ENCODE results near the gene RNF6.

The RNF6 gene

DNA sequence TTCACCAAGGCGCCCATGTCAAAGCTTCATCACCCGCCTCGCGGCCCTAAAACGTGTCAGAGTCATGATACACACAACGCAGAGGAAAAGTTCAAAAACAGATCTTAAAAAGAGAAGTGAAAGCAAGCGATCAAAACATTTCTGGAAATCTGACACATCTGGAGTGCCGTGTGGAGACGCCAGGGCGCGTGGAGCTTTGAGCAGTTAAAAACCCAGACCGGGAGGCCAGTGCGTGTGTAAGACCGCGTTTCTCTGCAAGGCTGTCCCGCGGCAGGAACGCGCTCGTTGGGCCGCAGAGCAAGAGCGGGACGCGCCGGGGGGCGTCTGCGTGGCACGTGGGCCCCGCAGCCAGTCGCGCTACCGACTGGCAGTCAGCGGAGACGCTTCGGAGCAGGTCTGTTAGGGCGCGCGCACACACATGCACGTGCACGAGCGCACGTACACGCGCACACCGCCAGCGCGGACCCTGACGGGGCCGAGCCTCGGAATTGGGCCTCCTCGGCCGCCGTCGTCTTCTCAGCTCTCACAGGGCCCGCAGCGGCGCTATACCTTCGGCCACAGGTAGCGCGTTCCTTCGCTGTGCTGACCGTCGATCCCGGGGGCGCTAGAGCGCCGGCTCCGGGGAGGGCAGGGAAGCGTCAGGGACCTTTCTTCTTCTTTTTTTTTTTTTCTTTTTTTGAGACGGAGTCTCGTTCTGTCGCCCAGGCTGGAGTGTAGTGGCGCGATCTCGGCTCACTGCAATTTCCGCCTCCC, 35.8 kb downstream of the RNF6 start:
- no peaks in the 10 kb centered on the region for H3K9me3 ChIP-seq
- no peaks in the 10 kb centered on the region for H3K4me1 ChIP-seq
- H3K4me3 ChIP-seq (ENCODE audit: low read depth, low read length), result peak overlapping the region; percentile 60
- DNase-seq, result peak; percentile 88
- H3K36me3 ChIP-seq, result no peaks in the 10 kb centered on the region
- TF ChIP-seq, protein P1, sequence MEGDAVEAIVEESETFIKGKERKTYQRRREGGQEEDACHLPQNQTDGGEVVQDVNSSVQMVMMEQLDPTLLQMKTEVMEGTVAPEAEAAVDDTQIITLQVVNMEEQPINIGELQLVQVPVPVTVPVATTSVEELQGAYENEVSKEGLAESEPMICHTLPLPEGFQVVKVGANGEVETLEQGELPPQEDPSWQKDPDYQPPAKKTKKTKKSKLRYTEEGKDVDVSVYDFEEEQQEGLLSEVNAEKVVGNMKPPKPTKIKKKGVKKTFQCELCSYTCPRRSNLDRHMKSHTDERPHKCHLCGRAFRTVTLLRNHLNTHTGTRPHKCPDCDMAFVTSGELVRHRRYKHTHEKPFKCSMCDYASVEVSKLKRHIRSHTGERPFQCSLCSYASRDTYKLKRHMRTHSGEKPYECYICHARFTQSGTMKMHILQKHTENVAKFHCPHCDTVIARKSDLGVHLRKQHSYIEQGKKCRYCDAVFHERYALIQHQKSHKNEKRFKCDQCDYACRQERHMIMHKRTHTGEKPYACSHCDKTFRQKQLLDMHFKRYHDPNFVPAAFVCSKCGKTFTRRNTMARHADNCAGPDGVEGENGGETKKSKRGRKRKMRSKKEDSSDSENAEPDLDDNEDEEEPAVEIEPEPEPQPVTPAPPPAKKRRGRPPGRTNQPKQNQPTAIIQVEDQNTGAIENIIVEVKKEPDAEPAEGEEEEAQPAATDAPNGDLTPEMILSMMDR (IDR thresholded peaks at IDR 0.05; ENCODE audit: low read depth, low read length), result peak; percentile 55
- H3K27me3 ChIP-seq, result no peaks in the 10 kb centered on the region; the same call in 1 of the 2 replicates

DNA sequence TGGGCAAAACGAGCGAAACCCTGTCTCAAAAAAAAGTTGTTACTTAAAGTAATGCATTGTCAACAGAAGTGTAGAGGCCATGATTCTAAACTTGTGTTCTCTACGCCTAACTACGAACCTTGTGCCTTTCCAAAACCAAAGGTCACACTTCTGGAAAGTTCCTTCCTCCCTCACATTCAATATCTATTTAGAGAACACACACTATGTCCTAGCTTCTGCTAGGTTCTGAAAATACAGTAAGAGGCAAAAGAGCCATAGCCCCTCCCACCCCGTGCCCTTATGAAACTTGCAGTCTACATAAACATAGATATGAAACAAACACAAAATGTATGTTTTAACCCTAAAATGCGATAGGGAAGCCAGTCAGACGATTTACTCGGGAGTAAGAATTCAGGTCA, 36.4 kb downstream of the RNF6 start:
- no peaks in the 10 kb centered on the region for H3K9me3 ChIP-seq
- TF ChIP-seq, protein P1 (IDR thresholded peaks at IDR 0.05; ENCODE audit: low read depth, low read length), result no peak

DNA sequence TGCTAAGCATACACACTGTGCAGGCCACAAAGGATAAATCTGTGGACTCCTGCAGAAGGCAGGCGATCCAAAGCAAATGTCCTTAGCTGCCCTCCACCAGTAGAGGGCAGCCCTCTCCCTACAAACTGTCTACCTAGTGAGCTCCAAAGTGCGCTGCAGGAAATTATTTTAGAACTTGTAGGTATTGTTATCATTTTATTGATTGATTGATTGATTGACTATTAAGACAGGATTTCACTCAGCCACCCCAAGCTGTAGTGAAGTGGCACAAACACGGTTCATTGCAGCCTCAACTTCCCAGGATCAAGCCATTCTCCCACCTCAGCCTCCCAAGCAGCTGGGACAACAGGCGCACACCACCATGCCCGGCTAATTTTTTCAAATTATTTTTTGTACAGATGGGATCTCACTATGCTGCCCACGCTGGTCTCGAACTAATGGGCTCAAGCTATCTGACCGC, 37.3 kb downstream of the RNF6 start:
- peak; percentile 74 for DNase-seq
- no peaks in the 10 kb centered on the region for H3K9me3 ChIP-seq
- H3K4me3 ChIP-seq (ENCODE audit: low read depth, low read length), result no peak overlapping the region
- H3K27me3 ChIP-seq, result no peaks in the 10 kb centered on the region; the same call in 1 of the 2 replicates
- TF ChIP-seq, protein P1 (IDR thresholded peaks at IDR 0.05; ENCODE audit: low read depth, low read length), result peak; percentile 97
- H3K36me3 ChIP-seq, result no peaks in the 10 kb centered on the region
- H3K4me1 ChIP-seq, result no peaks in the 10 kb centered on the region

More for the DNA sequence above, 36.4 kb downstream of the RNF6 start:
- Histone ChIP-seq H3K27me3 (no peaks in the 10 kb centered on the region; the same call in 1 of the 2 replicates), H3K4me3 (ENCODE audit: low read depth, low read length) (peak overlapping the region; percentile 60), H3K4me1 (no peaks in the 10 kb centered on the region), H3K36me3 (no peaks in the 10 kb centered on the region)
- DNase-seq, result no peak

DNA sequence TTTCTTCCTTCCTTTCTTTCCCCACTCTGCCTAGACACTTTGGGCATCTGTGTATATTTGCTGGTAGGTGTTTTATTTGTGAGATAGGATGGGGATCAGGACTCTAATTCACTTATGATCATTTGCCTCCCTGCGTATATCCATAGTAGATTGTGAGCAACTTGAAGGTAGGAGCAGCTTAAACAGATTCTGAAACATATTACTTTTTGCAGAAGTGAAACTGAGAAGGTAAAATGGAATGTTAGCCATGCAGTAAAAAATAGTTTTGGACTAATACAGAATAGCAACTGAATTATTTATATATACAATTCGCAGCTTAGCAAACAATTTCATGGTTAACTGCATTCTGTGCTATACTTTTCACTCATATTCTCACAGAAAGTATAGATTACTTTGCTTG, 38.7 kb downstream of the RNF6 start:
- Histone ChIP-seq H3K36me3 (no peaks in the 10 kb centered on the region), H3K27me3 (no peaks in the 10 kb centered on the region; the same call in 1 of the 2 replicates), H3K4me3 (ENCODE audit: low read depth, low read length) (no peak overlapping the region), H3K4me1 (no peaks in the 10 kb centered on the region), H3K9me3 (no peaks in the 10 kb centered on the region)
- TF ChIP-seq, protein P1 (IDR thresholded peaks at IDR 0.05; ENCODE audit: low read depth, low read length), result no peak
- no peak for DNase-seq

DNA sequence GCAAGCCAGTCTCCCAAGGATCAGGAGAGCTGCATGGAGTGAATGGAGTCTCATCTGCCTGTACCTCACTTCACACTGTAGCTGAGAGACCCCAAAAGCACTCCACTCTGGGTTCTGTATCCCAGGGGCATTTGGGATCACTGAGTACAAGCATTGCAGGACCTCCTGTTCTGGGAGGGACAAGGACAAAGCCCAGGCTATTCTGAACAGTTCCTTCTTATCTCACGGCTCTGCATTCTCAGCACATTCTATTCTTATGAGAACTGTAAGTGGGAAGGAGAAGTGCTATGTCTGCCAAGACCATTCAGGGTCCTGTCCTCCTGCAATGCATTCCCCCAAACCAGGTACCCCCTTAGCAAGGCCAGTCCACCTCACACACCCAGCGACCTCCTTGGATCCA, 42.8 kb downstream of the RNF6 start:
- no peaks in the 10 kb centered on the region for H3K4me1 ChIP-seq
- no peak for DNase-seq
- no peaks in the 10 kb centered on the region; the same call in 1 of the 2 replicates for H3K27me3 ChIP-seq
- no peaks in the 10 kb centered on the region for H3K36me3 ChIP-seq
- no peaks in the 10 kb centered on the region for H3K9me3 ChIP-seq
- TF ChIP-seq, protein P1 (IDR thresholded peaks at IDR 0.05; ENCODE audit: low read depth, low read length), result no peak
- H3K4me3 ChIP-seq (ENCODE audit: low read depth, low read length), result no peak overlapping the region

DNA sequence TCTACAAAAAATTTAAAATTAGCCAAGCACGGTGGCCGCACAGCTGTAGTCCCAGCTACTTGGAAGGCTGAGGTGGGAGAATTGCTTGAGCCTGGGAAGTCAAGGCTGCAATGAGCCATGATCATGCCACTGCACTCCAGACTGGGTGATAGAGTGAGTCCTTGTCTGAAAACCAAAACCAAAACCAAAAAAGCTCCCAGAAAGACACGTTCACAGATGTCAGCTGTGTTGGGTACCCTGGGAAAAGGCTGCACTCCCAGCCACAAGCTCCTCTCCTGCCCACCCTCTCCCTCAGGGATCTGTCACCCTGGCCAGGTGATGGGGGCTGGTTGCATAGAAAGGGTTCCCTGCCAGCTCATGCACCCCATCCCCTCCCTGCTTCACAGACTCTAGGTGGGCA, 53.3 kb downstream of the RNF6 start:
- H3K9me3 ChIP-seq, result no peaks in the 10 kb centered on the region
- no peak for DNase-seq
- peaks cover 3% of the 10 kb centered on the region; the same call in 1 of the 2 replicates for H3K27me3 ChIP-seq
- H3K4me3 ChIP-seq (ENCODE audit: low read depth, low read length), result no peak overlapping the region
- H3K36me3 ChIP-seq, result no peaks in the 10 kb centered on the region
- no peaks in the 10 kb centered on the region for H3K4me1 ChIP-seq
- TF ChIP-seq, protein P1 (IDR thresholded peaks at IDR 0.05; ENCODE audit: low read depth, low read length), result no peak
